WI38 (cell line): ENCODE measurements around the gene SPRED2.

Source experiments
- H3K4me3 ChIP-seq: 2 replicates; pipeline ENCODE4 v1.5.1; 2011; ENCODE audit warnings: low read depth, mild to moderate bottlenecking, control low read depth, low read length
- TF ChIP-seq, protein P1 (sequence below): IDR thresholded peaks from 2 replicates; pipeline ENCODE4 v1.5.1; 2012; ENCODE audit warnings: low read depth, mild to moderate bottlenecking, control low read depth, low read length

Gene SPRED2

DNA sequence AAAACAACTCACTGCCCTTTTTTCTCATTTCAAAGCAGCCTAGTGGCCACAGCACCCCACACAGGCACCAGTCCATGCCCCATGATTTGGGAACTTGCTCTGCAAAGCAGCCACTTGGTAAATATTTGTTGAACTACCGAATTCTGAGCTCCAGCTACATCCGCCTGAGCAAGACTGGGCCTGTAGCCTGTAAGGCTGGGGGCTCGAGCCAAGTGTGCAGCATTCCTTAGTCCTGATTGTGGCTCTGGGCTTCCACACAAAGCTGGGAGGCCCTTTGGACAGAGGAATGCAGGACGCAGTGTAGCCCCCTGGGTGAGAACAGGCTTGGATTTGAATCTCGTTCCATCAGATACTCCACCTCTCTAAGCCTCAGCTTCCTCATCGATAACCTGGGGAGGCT, 116.3 kb downstream of the SPRED2 start:
- TF ChIP-seq, protein P1, sequence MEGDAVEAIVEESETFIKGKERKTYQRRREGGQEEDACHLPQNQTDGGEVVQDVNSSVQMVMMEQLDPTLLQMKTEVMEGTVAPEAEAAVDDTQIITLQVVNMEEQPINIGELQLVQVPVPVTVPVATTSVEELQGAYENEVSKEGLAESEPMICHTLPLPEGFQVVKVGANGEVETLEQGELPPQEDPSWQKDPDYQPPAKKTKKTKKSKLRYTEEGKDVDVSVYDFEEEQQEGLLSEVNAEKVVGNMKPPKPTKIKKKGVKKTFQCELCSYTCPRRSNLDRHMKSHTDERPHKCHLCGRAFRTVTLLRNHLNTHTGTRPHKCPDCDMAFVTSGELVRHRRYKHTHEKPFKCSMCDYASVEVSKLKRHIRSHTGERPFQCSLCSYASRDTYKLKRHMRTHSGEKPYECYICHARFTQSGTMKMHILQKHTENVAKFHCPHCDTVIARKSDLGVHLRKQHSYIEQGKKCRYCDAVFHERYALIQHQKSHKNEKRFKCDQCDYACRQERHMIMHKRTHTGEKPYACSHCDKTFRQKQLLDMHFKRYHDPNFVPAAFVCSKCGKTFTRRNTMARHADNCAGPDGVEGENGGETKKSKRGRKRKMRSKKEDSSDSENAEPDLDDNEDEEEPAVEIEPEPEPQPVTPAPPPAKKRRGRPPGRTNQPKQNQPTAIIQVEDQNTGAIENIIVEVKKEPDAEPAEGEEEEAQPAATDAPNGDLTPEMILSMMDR, result no peak
- no peak overlapping the region for H3K4me3 ChIP-seq

- no peak overlapping the region for H3K4me3 ChIP-seq
- TF ChIP-seq, protein P1, result no peak
These were observed 117.5 kb downstream of the SPRED2 start for GRCh38 chr2:65314801-65315441.

DNA sequence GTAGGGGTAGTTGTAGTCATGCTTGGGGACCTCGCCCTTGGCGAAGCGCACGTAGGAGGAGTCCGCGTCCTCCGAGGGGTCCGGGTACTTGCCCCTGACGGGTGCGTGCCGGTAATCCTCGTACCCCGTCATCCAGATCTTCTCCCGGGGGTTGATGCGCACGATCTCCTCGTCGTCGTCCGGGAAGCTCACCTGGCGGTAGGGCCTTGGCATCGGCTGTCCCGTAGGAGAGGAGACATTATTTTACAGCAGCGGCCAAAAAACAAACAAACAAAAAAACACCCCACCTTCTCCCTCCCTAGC, 118.5 kb downstream of the SPRED2 start:
- no peak overlapping the region for H3K4me3 ChIP-seq
- TF ChIP-seq, protein P1, result no peak

GRCh38 chr2:65313126-65313953, 119.1 kb downstream of the SPRED2 start:
- H3K4me3 ChIP-seq, result no peak overlapping the region
- TF ChIP-seq, protein P1, result no peak

DNA sequence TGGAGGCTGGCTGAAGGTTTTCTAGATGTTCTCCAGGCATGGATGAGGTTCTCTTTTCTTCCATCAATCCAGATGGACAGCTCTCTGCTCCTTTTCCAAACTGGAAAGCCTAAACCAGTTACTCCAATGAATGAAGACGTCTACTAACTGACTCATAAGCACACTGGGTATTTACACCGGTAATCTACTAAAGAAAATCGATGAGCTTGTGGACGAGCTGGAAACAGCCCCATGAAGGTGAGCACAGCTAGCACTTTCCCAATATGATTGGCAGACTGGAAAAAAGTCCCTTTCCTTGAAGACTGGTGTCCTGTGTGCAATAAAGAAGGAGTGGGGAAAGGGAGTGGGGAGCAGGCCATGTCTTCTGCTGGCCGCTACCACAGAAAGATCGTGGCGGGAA, 120.8 kb downstream of the SPRED2 start:
- H3K4me3 ChIP-seq, result no peak overlapping the region
- TF ChIP-seq, protein P1, result no peak

- TF ChIP-seq, protein P1, result no peak
These were observed 121.3 kb downstream of the SPRED2 start for GRCh38 chr2:65311049-65311448.

GRCh38 chr2:65309699-65310098, 122.7 kb downstream of the SPRED2 start:
- H3K4me3 ChIP-seq, result no peak overlapping the region
- TF ChIP-seq, protein P1, result no peak

More at GRCh38 chr2:65311049-65311448, 121.3 kb downstream of the SPRED2 start:
- H3K4me3 ChIP-seq, result no peak overlapping the region
